ENCODE measurements around the gene RBBP8NL. TPM values are rescaled to one million over a fixed set of nuclear protein-coding genes. Genes with fewer than 3 reads are reported as not detected.

The RBBP8NL gene
- total and polyA plus RNA-seq, 2 of the 8 experiments (the other 6 are each of a cell fraction or from before 2014, with no cell fraction given): 0.43 to 0.48 TPM

GRCh38 chr20:62409931-62410745, 17.2 kb downstream of the RBBP8NL start:
- Histone ChIP-seq H4K91ac (replicated peaks; ENCODE audit: insufficient read length, low read length) (peak overlapping the region; percentile 54), H3K56ac (replicated peaks; ENCODE audit: insufficient read length, low read depth, low read length) (no peak overlapping the region), H3K27ac (ENCODE audit: low read depth, low read length) (no peak overlapping the region), H2BK20ac (ENCODE audit: low read length) (no peak overlapping the region), H3K4ac (replicated peaks; ENCODE audit: insufficient read length, low read depth, low read length) (no peak overlapping the region), H3K79me1 (ENCODE audit: low read depth, low read length) (no peaks in the 10 kb centered on the region), H2BK120ac (replicated peaks; ENCODE audit: low read depth, low read length) (no peak overlapping the region), H2AFZ (ENCODE audit: low read length) (no peak overlapping the region), H3K23ac (ENCODE audit: insufficient read length) (no peak overlapping the region), H2BK5ac (ENCODE audit: low read depth, low read length) (no peak overlapping the region), H4K20me1 (replicated peaks in 1 of 2; ENCODE audit: control insufficient read depth in 1 of 2, insufficient read depth in 2 of 2, low read length in 2 of 2) (peaks cover 0 to 12% of the 10 kb centered on the region in 2 experiments), H3K23me2 (ENCODE audit: low read depth, low read length) (no peaks in the 10 kb centered on the region; the same call in 1 of the 2 replicates), H3K14ac (ENCODE audit: insufficient read length) (no peak overlapping the region), H3K36me3 (ENCODE audit: control insufficient read depth in 2 of 4, insufficient read depth in 4 of 4, low read length in 3 of 4) (no peaks in the 10 kb centered on the region), H2BK12ac (ENCODE audit: low read depth, low read length) (no peak overlapping the region; the same call in 1 of the 2 replicates), H2AK5ac (ENCODE audit: low read depth, low read length) (no peak overlapping the region), H3K9ac (replicated peaks in 1 of 4; ENCODE audit: extremely low read depth in 1 of 4, low read depth in 3 of 4, low read length in 3 of 4) (no peak overlapping the region), H4K8ac (ENCODE audit: extremely low read depth, insufficient read depth, low read length) (peak overlapping the region; percentile 62; the same call in 1 of the 2 replicates), H4K5ac (ENCODE audit: insufficient read length, low read depth, low read length) (no peak overlapping the region), H3K18ac (ENCODE audit: extremely low read depth, low read length) (no peak overlapping the region), H3K9me3 (ENCODE audit: insufficient read depth in 2 of 2, low read depth in 1 of 2, low read length in 1 of 2) (no peaks in the 10 kb centered on the region), H3K27me3 (replicated peaks in 1 of 4; ENCODE audit: control insufficient read depth in 3 of 4, extremely low read depth in 1 of 4, insufficient read depth in 3 of 4, low read length in 3 of 4) (peaks cover 0 to 8% (median 1%) of the 10 kb centered on the region in 4 experiments; a peak in 2 of 7 replicates), H2BK15ac (ENCODE audit: low read length) (no peak overlapping the region), H3K4me3 (ENCODE audit: extremely low read depth in 1 of 4, insufficient read depth in 2 of 4, low read depth in 3 of 4, low read length in 4 of 4) (peak overlapping the region in 1 of 4 experiments; percentile 34; a peak in 1 of 8 replicates), H3K4me2 (ENCODE audit: insufficient read depth in 1 of 2, low read depth in 2 of 2, low read length in 2 of 2) (peak overlapping the region in 1 of 2 experiments; percentile 50; a peak in 3 of 4 replicates), H3K79me2 (ENCODE audit: control insufficient read depth in 1 of 2, insufficient read depth in 2 of 2, low read length in 2 of 2) (no peaks in the 10 kb centered on the region), H3K4me1 (replicated peaks in 1 of 4; ENCODE audit: control insufficient read depth in 3 of 4, insufficient read depth in 4 of 4, low read length in 3 of 4) (peaks cover 0 to 26% (median 8%) of the 10 kb centered on the region in 4 experiments; a peak in 6 of 7 replicates)
- ChIA-PET POLR2A (ENCODE audit: partially characterized antibody) (interaction anchor here (1.0 to 4.0 kb wide), 9 partner anchors 10 to 224 kb away, joined by 3 to 25 read pairs (median 4); partner anchors contain the start of gene RBBP8NL), CTCF (ENCODE audit: partially characterized antibody) (interaction anchor here (0.6 to 7.1 kb wide), 39 partner anchors 9 to 291 kb away, joined by 3 to 104 read pairs (median 4); partner anchors contain the start of gene RBBP8NL)
- no peak for FAIRE-seq
- TF ChIP-seq RAD21 (IDR thresholded peaks at IDR 0.05 in 1 of 2, conservative IDR thresholded peaks at IDR 0.05 in 1 of 2; ENCODE audit: low read depth in 2 of 2, low read length in 2 of 2) (peak; percentile 79 to 87), CTCF (IDR thresholded peaks at IDR 0.05; ENCODE audit: control extremely low read depth in 1 of 3, insufficient read depth in 1 of 3, low read depth in 1 of 3, low read length in 3 of 3) (peak in 2 of 3 experiments; percentile 75 to 86; a peak in 3 of 4 replicates), ASH2L (IDR thresholded peaks at IDR 0.05; ENCODE audit: low read length) (no peak), CREB1 (IDR thresholded peaks at IDR 0.05) (0 out of 2 replicates have a peak, but pooled peaks have one; percentile 10)
- peak in 1 of 2 experiments; percentile 85 for DNase-seq (ENCODE audit: low read depth in 1 of 2, low spot score in 2 of 2)
- WGBS, 2 experiments (ENCODE audit: extremely low coverage in 1 of 2, insufficient coverage in 1 of 2, insufficient read length in 1 of 2, insufficient replicate concordance in 2 of 2, low coverage in 1 of 2, low lambda C conversion rate in 2 of 2, missing lambda C conversion rate in 1 of 2): 43% methylated on average over 30 of the region's 30 CpGs; no CpG with 5 or more reads in 1 of the 2 experiments

All from H1 (cell line).